GM20000 (cell line): ENCODE measurements around the gene NHEJ1.

Experiments
- DNase-seq: peaks from one replicate; pipeline ENCODE4 v3.0.0; 2012; ENCODE audit warnings: low spot score
- CTCF ChIP-seq: IDR thresholded peaks from 2 replicates; pipeline ENCODE4 v1.5.1; 2012; ENCODE audit warnings: mild to moderate bottlenecking, control low read depth; ENCODE audit errors: extremely low read depth, missing control alignments

The NHEJ1 gene

GRCh38 chr2:219124381-219125110 lies 36.1 kb downstream of the NHEJ1 start:
- DNase-seq: no peak
- no peak for TF ChIP-seq CTCF

DNA sequence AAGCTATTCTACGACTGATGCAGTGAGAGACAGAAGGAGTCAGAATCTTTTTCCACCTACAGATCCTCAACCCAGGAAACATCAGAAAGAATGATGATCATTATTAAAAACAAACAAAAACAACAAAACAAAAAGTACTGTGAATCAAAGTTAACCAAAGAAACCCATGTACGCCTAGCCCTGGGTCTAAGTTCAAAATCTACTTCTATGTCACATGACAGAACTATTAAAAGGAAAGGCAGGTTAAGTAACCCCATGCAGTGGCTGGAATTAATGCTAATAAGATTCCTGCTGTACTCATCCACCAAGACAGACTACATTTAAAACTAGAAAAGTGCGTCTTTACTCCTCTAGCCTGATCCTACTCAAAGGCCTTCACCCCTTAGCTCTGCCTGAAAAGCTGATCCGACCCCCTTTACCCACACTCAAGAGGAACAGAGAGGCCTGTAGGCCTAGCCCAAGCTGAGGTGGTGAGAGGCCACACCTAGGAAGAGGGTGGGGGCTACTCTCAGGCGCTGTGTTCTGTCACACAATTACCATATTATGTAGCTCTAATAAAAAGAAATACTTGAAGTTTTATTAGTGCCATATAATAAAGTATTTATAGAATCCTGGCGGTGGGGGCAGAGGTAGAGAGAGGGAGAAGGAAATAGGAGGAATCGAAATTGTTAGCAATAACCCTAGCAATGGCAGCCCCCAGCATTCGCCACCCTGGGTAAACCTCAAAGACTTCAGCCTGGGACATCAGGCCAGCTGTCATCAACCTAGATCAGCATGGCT lies 37.1 kb downstream of the NHEJ1 start:
- no peak for TF ChIP-seq CTCF
- no peak for DNase-seq

DNA sequence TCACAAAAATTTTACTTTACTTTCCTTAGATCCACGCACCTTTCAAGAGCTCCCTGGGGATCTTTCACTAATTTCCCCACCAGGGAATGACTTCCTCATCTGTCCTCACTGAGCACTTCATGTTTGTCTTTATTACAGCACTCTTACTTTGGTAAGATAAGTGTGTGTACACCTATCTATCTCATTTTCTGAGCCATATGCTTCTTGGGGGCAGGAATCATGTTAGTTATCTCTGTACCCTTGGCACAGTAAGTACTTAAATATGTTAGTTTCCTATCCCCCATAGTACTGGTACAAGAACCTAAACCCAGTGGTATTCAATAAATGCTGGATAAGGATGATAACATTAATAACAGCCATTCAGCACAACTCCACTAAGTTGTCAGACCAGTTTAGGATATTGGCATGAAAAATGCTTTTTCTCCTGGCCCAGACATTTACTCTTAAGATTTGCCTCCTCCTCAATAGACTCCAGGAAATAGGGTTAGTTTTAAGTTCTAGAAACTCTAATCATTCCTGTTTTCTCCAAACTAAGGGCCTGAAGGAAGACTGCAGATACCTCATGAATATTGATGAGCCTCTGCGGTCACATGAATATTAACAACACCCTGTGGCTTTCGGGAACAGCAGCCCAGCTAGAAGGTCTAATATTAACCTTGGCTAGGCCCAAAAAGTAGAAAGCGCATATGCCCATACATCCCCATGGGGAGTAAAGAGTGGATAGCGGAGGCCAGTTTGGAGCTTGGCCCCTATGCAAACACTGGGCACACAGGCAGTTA lies 38.2 kb downstream of the NHEJ1 start:
- no peak for TF ChIP-seq CTCF
- DNase-seq: no peak

DNA sequence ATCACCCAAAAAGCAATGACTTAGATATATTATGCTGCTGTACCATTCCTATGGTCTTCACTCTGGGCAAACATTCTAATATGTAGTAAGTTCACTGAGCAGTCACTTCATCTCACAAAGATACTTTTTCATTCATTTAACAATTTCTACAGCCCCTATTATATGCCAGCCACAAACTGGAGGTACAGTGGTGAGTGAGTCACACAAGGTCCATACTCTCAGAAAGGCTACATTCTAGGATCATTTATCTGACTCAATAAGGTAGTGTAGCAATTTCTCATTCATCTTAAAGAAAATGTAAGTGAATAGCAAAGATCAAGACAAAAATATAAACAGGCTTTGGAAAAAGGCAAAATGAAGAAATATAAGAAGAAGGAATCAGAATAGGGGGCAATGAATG lies 40.5 kb downstream of the NHEJ1 start:
- TF ChIP-seq CTCF: no peak
- DNase-seq: no peak

GRCh38 chr2:219119422-219120043 lies 41.1 kb downstream of the NHEJ1 start:
- peak; percentile 65 for DNase-seq
- peak; percentile 63 for TF ChIP-seq CTCF

DNA sequence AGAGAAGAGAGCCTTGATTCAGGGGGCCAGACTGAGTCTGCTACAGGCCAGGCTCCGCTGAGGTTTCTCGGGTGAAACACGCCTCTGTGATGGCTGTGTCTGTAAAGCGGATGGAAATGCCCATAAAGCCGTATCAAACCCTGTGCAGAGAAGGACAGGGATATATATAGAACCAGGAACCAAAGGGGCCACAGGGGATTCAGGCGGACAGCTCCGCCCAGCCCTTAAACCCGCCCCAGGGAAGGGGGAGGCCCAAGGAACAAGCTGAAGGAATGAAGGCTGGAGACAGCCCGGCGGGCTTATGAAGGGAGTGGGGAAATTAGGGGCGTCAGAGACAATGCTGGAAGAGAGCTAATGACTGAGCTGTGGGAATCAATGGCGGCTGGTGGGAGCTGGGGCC lies 42.1 kb downstream of the NHEJ1 start:
- TF ChIP-seq CTCF: no peak
- DNase-seq: no peak
